ENCODE measurements around the gene FERMT3. TPM values are rescaled to one million over a fixed set of nuclear protein-coding genes. Genes with fewer than 3 reads are reported as not detected.

Gene FERMT3
- total and polyA plus RNA-seq, 2 donors (not counting 1 experiment from before 2014, with no cell fraction given): 1.9 to 3.6 TPM

- peak overlapping the region in 3 of 4 experiments; percentile 61 to 81 (median 72) for H3K4me3 ChIP-seq (replicated peaks in 1 of 4; ENCODE audit: control extremely low read depth in 1 of 4, insufficient read depth in 1 of 4, low read depth in 3 of 4, low read length in 4 of 4)
- no peak overlapping the region for H3K9ac ChIP-seq (ENCODE audit: insufficient read depth, low read length)
- no peaks in the 10 kb centered on the region for H3K9me3 ChIP-seq (ENCODE audit: control insufficient read depth, insufficient read depth, low read depth, low read length)
- no peak overlapping the region for H2AFZ ChIP-seq (ENCODE audit: low read length)
- peaks cover 31% of the 10 kb centered on the region for H3K79me2 ChIP-seq (ENCODE audit: control insufficient read depth, insufficient read depth, low read length)
- no peaks in the 10 kb centered on the region for H4K20me1 ChIP-seq (ENCODE audit: control insufficient read depth, extremely low read depth, insufficient read depth, low read length)
- peak overlapping the region; percentile 89 for H3K4me2 ChIP-seq (ENCODE audit: extremely low read depth, insufficient read depth, low read length)
- H3K27ac ChIP-seq (ENCODE audit: insufficient read depth, low read length): peak overlapping the region; percentile 96
- H3K36me3 ChIP-seq (ENCODE audit: control insufficient read depth, insufficient read depth, low read length): peaks cover 17% of the 10 kb centered on the region
- no peaks in the 10 kb centered on the region for H3K27me3 ChIP-seq (ENCODE audit: control insufficient read depth, insufficient read depth, low read length)
- peaks cover 18% of the 10 kb centered on the region for H3K4me1 ChIP-seq (ENCODE audit: control insufficient read depth, extremely low read depth, insufficient read depth, low read length)
- DNase-seq (ENCODE audit: low read depth in 2 of 2): no peak
- TF ChIP-seq EZH2 (IDR thresholded peaks at IDR 0.05; ENCODE audit: low read length, missing control alignments) (no peak), CTCF (conservative IDR thresholded peaks at IDR 0.05 in 1 of 2, IDR thresholded peaks at IDR 0.05 in 1 of 2; ENCODE audit: low read depth in 1 of 2, low read length in 2 of 2) (no peak)
Measured at GRCh38 chr11:64239662-64240434, 33.3 kb downstream of the FERMT3 start.

GRCh38 chr11:64240435-64241240 is 34.1 kb downstream of the FERMT3 start, which contains the start of gene FKBP2:
FKBP2 (plus strand) TSS chr11:64241095; CDS start chr11:64242388, 1,293 bp downstream.
- Histone ChIP-seq H3K9ac (ENCODE audit: insufficient read depth, low read length) (peak within 1 kb of the TSS; percentile 94), H3K36me3 (ENCODE audit: control insufficient read depth, insufficient read depth, low read length) (peaks cover 17% of the 10 kb centered on the region), H3K4me3 (replicated peaks in 1 of 4; ENCODE audit: control extremely low read depth in 1 of 4, insufficient read depth in 1 of 4, low read depth in 3 of 4, low read length in 4 of 4) (peak within 1 kb of the TSS; percentile 72 to 92 (median 84)), H3K9me3 (ENCODE audit: control insufficient read depth, insufficient read depth, low read depth, low read length) (no peaks in the 10 kb centered on the region), H2AFZ (ENCODE audit: low read length) (peak within 1 kb of the TSS; percentile 11), H3K4me2 (ENCODE audit: extremely low read depth, insufficient read depth, low read length) (peak within 1 kb of the TSS; percentile 89), H4K20me1 (ENCODE audit: control insufficient read depth, extremely low read depth, insufficient read depth, low read length) (no peaks in the 10 kb centered on the region), H3K27me3 (ENCODE audit: control insufficient read depth, insufficient read depth, low read length) (no peaks in the 10 kb centered on the region), H3K4me1 (ENCODE audit: control insufficient read depth, extremely low read depth, insufficient read depth, low read length) (peaks cover 20% of the 10 kb centered on the region), H3K27ac (ENCODE audit: insufficient read depth, low read length) (peak within 1 kb of the TSS; percentile 96), H3K79me2 (ENCODE audit: control insufficient read depth, insufficient read depth, low read length) (peaks cover 33% of the 10 kb centered on the region)
- TF ChIP-seq CTCF (conservative IDR thresholded peaks at IDR 0.05 in 1 of 2, IDR thresholded peaks at IDR 0.05 in 1 of 2; ENCODE audit: low read depth in 1 of 2, low read length in 2 of 2): no peak
- TF ChIP-seq EZH2 (IDR thresholded peaks at IDR 0.05; ENCODE audit: low read length, missing control alignments): no peak
- peak; percentile 94 to 97 for DNase-seq (ENCODE audit: low read depth in 2 of 2)

- H2AFZ ChIP-seq (ENCODE audit: low read length): no peak overlapping the region
Measured at GRCh38 chr11:64241241-64241490, 34.6 kb downstream of the FERMT3 start.

More at GRCh38 chr11:64241241-64241490, 34.6 kb downstream of the FERMT3 start:
- peaks cover 15% of the 10 kb centered on the region for H3K36me3 ChIP-seq (ENCODE audit: control insufficient read depth, insufficient read depth, low read length)
- no peaks in the 10 kb centered on the region for H3K9me3 ChIP-seq (ENCODE audit: control insufficient read depth, insufficient read depth, low read depth, low read length)
- peaks cover 20% of the 10 kb centered on the region for H3K4me1 ChIP-seq (ENCODE audit: control insufficient read depth, extremely low read depth, insufficient read depth, low read length)
- H4K20me1 ChIP-seq (ENCODE audit: control insufficient read depth, extremely low read depth, insufficient read depth, low read length): no peaks in the 10 kb centered on the region
- TF ChIP-seq CTCF (conservative IDR thresholded peaks at IDR 0.05 in 1 of 2, IDR thresholded peaks at IDR 0.05 in 1 of 2; ENCODE audit: low read depth in 1 of 2, low read length in 2 of 2) (no peak), EZH2 (IDR thresholded peaks at IDR 0.05; ENCODE audit: low read length, missing control alignments) (no peak)
- peak; percentile 97 to 99 for DNase-seq (ENCODE audit: low read depth in 2 of 2)
- H3K27ac ChIP-seq (ENCODE audit: insufficient read depth, low read length): peak overlapping the region; percentile 96
- H3K79me2 ChIP-seq (ENCODE audit: control insufficient read depth, insufficient read depth, low read length): peaks cover 37% of the 10 kb centered on the region
- no peaks in the 10 kb centered on the region for H3K27me3 ChIP-seq (ENCODE audit: control insufficient read depth, insufficient read depth, low read length)
- H3K9ac ChIP-seq (ENCODE audit: insufficient read depth, low read length): peak overlapping the region; percentile 94
- peak overlapping the region; percentile 45 to 81 (median 55) for H3K4me3 ChIP-seq (replicated peaks in 1 of 4; ENCODE audit: control extremely low read depth in 1 of 4, insufficient read depth in 1 of 4, low read depth in 3 of 4, low read length in 4 of 4)
- peak overlapping the region; percentile 15 for H3K4me2 ChIP-seq (ENCODE audit: extremely low read depth, insufficient read depth, low read length)

Measured in fibroblast of lung (primary cell).